ENCODE results near the gene C1QTNF5. TPM values are rescaled to one million over a fixed set of nuclear protein-coding genes. Genes with fewer than 3 reads are reported as not detected.

C1QTNF5 gene
- total RNA-seq, 2 experiments from 2014 or later: not detected

DNA sequence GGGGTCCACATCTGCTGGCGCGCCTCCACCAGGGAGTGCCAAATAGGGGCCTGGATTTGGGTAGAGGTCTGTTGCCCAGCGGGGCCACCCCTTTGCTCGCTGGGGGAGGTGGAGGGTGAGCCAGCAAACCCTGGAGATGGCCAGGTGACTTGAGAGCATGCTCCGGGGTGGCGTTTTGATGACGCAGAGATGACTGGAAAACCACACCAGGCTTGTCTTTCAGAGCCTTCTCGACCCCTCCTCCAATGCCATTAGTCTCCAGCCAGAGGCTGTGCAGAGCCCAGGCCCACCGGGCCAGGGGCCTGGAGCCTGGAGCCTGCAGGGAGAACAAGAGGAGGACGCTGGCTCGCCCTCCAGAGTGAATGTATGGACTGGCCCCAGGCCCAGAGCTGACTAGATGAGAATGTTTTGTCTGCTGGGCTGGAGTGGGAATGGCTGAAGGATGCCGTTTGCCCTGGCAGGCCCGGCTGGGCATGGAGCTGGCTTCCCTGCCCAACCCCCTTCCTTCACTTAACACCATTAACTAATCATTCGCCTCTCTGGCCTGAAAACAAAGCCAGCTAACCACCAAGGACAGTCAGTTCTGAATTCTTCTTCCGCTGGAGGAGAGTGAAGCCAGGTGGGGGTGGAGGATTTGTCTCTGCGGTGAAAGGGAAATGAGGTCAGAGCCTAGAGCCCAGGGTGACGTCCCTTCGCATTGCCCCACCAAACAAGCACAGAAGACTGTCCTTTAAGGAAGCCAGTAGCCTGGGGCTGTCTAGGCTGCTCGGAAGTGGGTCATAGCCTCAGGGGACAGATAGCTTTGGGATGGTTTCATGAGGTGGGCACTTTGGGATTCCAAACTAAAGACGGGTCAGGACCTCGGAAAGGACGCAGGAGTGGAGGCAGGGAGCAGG lies 22.2 kb downstream of the C1QTNF5 start:
- Mint-ChIP-seq H3K9me3 (no peaks in the 10 kb centered on the region), H3K36me3 (ENCODE audit: low read depth) (no peaks in the 10 kb centered on the region), H3K4me3 (no peak overlapping the region), H3K27ac (no peak overlapping the region), H3K27me3 (peaks cover 15% of the 10 kb centered on the region), H3K4me1 (ENCODE audit: low read depth) (peaks cover 26% of the 10 kb centered on the region)
- DNase-seq: peak; percentile 69
- TF ChIP-seq, protein P1, sequence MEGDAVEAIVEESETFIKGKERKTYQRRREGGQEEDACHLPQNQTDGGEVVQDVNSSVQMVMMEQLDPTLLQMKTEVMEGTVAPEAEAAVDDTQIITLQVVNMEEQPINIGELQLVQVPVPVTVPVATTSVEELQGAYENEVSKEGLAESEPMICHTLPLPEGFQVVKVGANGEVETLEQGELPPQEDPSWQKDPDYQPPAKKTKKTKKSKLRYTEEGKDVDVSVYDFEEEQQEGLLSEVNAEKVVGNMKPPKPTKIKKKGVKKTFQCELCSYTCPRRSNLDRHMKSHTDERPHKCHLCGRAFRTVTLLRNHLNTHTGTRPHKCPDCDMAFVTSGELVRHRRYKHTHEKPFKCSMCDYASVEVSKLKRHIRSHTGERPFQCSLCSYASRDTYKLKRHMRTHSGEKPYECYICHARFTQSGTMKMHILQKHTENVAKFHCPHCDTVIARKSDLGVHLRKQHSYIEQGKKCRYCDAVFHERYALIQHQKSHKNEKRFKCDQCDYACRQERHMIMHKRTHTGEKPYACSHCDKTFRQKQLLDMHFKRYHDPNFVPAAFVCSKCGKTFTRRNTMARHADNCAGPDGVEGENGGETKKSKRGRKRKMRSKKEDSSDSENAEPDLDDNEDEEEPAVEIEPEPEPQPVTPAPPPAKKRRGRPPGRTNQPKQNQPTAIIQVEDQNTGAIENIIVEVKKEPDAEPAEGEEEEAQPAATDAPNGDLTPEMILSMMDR (IDR thresholded peaks at IDR 0.05): no peak
- intact Hi-C loops (cut with micrococcal nuclease): no loop called here
- ATAC-seq: peak; percentile 9
- CTCF ChIA-PET: interaction anchor here (1.0 to 11.4 kb wide), 5 partner anchors 8 to 112 kb away, joined by 3 to 201 read pairs (median 5); partner anchors contain the start of genes CBL and RNF26
- POLR2A ChIA-PET: interaction anchor here (0.9 to 1.9 kb wide), 5 partner anchors 9 to 16 kb away, joined by 3 to 8 read pairs (median 4); partner anchors contain the start of gene RNF26

DNA sequence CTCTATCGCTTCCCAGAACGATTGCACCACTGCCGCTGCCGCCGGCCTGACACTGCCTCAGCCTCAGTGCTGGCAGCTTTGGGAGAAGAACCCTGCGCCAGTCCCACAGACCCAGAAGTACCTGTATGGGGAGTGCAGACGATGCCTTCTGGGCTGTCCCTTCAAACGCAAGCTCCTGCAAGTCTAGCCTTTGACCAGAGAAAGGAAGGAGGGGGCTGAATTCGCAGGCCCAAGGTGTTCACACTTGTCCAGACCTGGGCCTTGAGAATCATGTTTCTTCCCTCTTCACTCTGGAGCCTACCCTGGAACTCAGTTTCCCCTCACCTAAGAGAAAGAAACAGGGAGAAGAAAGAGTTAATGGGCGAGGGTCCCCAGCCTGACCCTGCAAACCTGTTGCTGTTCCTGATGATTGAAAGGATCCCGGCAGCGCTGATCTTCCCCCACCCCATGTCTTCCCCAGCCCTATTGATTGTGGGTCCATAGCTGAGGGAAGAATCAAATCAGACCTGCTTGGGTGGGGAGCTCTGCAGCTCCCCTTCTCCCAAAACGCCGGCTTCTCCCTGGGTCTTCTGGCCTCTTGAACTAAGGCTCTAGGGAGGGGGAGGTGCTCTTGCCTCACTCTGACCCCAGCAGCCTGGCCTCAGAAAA lies 23.0 kb downstream of the C1QTNF5 start:
- Mint-ChIP-seq H3K4me1 (ENCODE audit: low read depth) (peaks cover 26% of the 10 kb centered on the region), H3K27me3 (peaks cover 15% of the 10 kb centered on the region), H3K27ac (no peak overlapping the region), H3K4me3 (no peak overlapping the region), H3K9me3 (no peaks in the 10 kb centered on the region), H3K36me3 (ENCODE audit: low read depth) (no peaks in the 10 kb centered on the region)
- TF ChIP-seq, protein P1 (IDR thresholded peaks at IDR 0.05): no peak
- no peak for DNase-seq
- CTCF ChIA-PET: interaction anchor here (0.6 to 11.4 kb wide), 5 partner anchors 9 to 112 kb away, joined by 3 to 201 read pairs (median 5); partner anchors contain the start of genes CBL and RNF26
- ATAC-seq: no peak
- intact Hi-C loops (cut with micrococcal nuclease): no loop called here
- POLR2A ChIA-PET: interaction anchor here (0.6 to 1.9 kb wide), 4 partner anchors 8 to 16 kb away, joined by 3 to 8 read pairs (median 5); partner anchors contain the start of gene RNF26

DNA sequence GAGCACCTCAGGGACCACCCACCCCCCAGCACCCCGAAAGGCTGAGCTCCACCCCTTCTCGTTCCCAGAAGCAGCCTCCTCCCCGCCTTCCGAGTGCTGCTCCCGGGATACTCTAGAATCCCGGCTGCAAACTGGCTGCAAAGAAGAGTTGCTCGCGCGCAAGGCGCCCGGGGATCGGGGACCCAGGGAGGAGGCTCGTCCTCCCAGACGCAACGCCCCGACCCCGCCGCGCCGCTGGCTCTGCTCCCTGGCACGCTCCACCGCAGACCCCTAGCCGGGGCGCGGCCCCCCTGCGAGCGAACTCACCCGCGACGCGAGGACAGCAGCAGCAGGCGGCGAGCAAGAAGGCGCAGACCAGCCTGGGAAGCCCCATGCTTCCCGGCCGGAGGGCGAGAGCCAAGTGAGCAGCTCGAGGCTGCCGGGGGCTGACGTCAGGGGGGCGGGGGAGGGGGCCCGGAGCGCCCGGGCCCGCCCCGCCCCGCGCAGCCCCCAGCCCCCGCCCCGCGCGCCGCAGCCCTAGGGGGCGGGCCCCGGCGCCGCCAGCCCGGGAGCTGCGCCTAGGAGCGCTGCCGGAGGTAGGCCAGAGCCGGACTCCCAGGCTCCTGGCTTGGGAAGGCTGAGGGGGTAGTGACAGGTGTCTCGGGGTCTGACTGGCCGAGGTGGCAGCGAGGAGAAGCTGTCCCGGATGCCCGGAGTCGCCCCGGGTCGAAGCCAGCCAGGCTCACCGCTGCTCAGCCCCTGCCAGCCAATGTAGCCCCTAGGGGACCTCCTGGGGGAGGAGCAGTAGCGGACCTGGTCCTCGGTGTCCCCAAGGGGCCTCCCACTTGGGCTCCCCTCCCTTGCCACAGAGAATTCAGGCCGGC lies 23.7 kb downstream of the C1QTNF5 start, which contains the start of gene MCAM:
Gene MCAM, minus strand, starts transcription at position 402 of the 863 bp plus-strand sequence. Its CDS starts 29 bp downstream, at position 373.
- Mint-ChIP-seq H3K27me3 (peaks cover 15% of the 10 kb centered on the region), H3K9me3 (no peaks in the 10 kb centered on the region), H3K36me3 (ENCODE audit: low read depth) (no peaks in the 10 kb centered on the region), H3K4me3 (peak within 1 kb of the TSS; percentile 74), H3K4me1 (ENCODE audit: low read depth) (peaks cover 22% of the 10 kb centered on the region), H3K27ac (no peak within 1 kb of the TSS)
- no peak for ATAC-seq
- ChIA-PET POLR2A (interaction anchor here (0.6 to 1.9 kb wide), 4 partner anchors 9 to 112 kb away, joined by 3 to 8 read pairs (median 4); partner anchors contain the start of gene RNF26), CTCF (interaction anchor here (0.6 to 1.4 kb wide), 6 partner anchors 10 to 54 kb away, joined by 3 to 7 read pairs (median 3); no protein-coding TSS in a partner anchor)
- intact Hi-C loops (cut with micrococcal nuclease): no loop called here
- DNase-seq: no peak
- TF ChIP-seq, protein P1 (IDR thresholded peaks at IDR 0.05): no peak

DNA sequence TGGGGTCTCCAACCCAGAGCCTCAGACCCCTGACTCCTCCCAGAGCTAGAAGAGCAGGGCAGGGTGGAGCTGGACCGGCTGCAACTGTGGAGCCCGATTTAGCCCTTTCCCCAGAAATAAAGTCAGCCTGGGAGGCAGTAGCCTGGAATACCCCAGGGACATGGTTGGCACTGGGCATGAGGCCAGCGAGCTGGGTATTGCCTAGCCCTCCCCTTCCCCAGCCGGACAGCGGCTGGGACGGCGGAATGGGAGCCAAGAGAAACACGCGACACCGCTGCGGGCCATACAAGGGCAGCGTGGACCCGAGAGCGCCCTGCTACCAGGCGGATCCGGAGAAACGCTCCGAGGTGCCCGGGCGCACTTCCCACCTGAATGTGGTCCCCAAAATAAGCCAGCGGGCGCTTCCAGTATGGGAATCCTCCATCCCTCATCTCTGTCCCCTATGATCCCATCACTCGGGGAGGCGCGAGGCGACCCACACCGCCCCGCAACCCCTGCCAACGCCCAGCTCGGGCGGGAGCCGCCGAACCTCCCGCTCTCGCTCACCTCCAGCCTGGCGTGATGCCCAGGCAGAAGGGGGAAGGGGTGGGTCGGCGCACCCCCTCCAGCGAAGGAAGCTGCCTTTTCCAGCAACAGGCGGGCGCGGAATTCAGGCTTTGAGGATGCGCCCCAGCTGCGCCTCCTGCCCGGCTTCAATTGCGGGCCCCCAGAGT lies 24.5 kb downstream of the C1QTNF5 start:
- H3K9me3 Mint-ChIP-seq: no peaks in the 10 kb centered on the region
- H3K36me3 Mint-ChIP-seq (ENCODE audit: low read depth): no peaks in the 10 kb centered on the region
- H3K27ac Mint-ChIP-seq: no peak overlapping the region
- H3K27me3 Mint-ChIP-seq: peaks cover 15% of the 10 kb centered on the region
- DNase-seq (no peak), ATAC-seq (no peak)
- peaks cover 18% of the 10 kb centered on the region for H3K4me1 Mint-ChIP-seq (ENCODE audit: low read depth)
- CTCF ChIA-PET: interaction anchor here (0.9 to 3.0 kb wide), 9 partner anchors 8 to 55 kb away, joined by 3 to 20 read pairs (median 3); no protein-coding TSS in a partner anchor
- POLR2A ChIA-PET: interaction anchor here (0.9 to 2.0 kb wide), 4 partner anchors 10 to 111 kb away, joined by 3 to 11 read pairs (median 5); no protein-coding TSS in a partner anchor
- H3K4me3 Mint-ChIP-seq: peak overlapping the region; percentile 74
- intact Hi-C loops (cut with micrococcal nuclease): no loop called here
- TF ChIP-seq, protein P1 (IDR thresholded peaks at IDR 0.05): no peak

Measured in activated CD8-positive, alpha-beta T cell treated with anti-CD3 and anti-CD28 coated beads for 36 hours (primary cell).